Omental fat pad (tissue), 4 donors: ENCODE data around the gene ACOT13. TPM values are rescaled to one million over a fixed set of nuclear protein-coding genes. Genes with fewer than 3 reads are reported as not detected.
A peak's percentile ranks its signal among the peaks of the same experiment; 100 is the strongest.
"Not testable (repeated sequence)": the region's sequence is repeated elsewhere in the genome, so short reads cannot be mapped to it uniquely, and the experiment has no call there.

Source experiments
- ATAC-seq: fragments of 150-250 bp; one replicate; pipeline ENCODE4 v1.9.1; 2016; ENCODE audit warnings: mild to moderate bottlenecking, moderate library complexity; ENCODE audit not compliant: low FRiP score
- DNase-seq: peaks from one replicate; pipeline ENCODE4 v3.0.0-alpha.2; 2019; ENCODE audit warnings: low spot score
- CTCF ChIP-seq, 3 donors: fragments of 450-650 bp; IDR thresholded peaks; one replicate each; pipeline ENCODE4 v1.5.1; 2016 to 2017; ENCODE audit warnings: antibody characterized with exemption in 3 of 3, mild to moderate bottlenecking in 3 of 3, moderate library complexity in 2 of 3
- total RNA-seq, 4 donors: library from RNA; depleted of rRNA; stranded (reverse); fragments of >200 nt; gene quantifications; one replicate each; pipeline ENCODE4 v1.1.0, GENCODE V29; 2016

ACOT13 gene
- total RNA-seq, 4 donors from 2014 or later: 5.8 to 10.4 (median 7.7) TPM

DNA sequence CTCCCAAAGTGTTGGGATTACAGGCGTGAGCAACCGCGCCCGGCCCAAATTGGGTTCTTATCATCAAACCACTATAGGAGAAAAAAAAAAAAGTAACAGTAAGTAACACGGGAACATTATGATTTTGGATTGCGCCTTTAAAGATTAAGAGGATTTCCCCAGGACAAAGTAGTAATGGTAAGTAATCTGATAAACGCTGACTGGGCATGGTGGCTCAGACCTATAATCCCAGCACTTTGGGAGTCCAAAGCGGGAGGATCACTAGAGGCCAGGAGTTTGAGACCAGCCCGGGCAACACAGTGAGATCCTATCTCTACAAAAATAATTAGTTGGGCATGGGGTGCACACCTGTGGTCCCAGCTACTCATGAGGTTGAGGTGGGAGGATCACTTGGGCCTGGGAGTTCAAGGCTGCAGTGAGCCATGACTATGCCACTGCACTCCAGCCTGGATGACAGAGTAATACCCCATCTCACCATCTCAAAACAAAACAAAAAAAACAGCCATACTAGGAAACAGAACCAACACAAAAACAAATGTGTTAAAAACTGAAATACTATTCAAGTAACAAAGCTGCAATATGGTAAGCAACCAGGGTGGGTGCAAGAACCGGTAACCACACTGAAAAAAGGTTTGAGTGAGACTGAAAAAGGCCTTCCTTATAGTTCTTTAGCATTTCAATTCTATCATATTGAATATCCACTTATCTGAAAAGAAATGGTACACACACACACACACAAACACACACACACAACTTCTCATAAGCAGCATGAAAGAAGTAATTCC lies 43.8 kb downstream of the ACOT13 start:
- ATAC-seq (no peak), DNase-seq (no peak)
- no peak for TF ChIP-seq CTCF (IDR thresholded peaks at IDR 0.05)

GRCh38 chr6:24716602-24717148 lies 49.8 kb downstream of the ACOT13 start:
- DNase-seq, ATAC-seq: not testable (repeated sequence)

DNA sequence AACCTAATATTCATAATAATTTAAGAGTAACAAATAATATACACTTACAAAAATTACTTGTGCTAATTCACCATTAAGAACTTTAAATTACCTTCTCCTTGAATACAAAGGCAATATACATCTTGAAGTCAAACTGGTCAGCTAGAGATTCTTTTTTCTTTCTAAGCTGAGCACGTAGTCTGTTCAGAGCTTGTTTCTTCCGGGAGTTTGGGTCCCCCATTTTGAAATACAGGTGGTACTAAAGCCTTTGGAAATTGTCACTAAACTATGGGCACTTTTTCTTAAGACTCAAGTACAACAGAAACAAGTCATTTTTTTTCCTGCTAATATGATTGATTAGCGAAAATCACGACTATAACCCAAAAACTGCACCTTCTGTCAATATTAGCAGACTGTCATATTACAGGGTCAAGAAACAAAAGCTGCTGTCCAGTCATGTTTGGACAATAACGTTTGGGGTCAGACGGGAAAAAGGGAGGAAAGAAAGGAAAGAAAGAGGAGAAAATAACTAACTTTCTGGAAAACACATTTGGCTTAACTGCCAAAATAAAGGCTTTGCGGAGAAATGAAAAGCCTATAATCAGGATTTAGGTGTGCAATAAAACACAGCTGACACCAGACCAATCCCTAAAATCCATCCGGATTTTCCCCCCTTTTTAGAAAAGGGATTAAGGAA lies 51.7 kb downstream of the ACOT13 start:
- DNase-seq (no peak), ATAC-seq (no peak)
- no peak for TF ChIP-seq CTCF (IDR thresholded peaks at IDR 0.05)

DNA sequence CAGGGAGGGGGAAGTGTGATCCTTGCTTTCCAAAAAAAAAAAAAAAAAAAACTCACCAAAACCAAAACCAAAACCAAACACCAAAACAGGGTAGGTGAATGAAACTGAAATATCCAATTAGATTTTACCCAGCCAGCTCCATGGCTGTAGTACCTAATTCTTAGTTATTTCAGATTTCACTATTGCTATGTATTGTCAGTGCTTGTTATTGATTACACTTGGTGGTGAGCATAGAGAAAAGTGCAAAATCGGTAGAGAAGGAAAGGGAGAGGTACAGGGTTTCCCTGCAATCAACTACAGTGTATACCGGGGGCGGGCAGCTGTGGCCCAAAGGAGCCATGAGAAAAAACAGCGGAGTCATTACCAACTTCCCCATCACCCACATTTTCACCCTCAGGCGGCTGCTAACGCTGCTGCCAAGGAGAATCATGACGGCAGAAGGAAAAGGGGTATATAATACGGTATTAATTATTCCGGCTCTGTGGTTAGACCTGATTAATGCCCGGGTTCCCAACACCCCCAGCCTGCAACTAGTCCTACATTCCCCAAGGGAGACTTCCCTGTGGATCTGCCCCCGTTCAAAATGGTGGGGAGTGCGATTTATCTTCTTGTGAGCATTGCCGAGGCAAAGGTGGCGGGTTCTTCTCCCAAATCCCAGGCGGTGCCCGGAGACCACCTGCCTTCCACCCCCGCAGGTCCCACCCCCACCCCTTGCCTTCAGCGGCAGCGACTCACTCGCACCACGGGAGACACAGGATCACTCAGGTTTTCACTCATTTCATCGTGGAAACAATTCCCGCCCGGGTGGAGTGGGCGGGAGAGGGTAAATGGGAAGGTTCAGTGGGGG lies 52.5 kb downstream of the ACOT13 start, which contains the start of gene C6orf62:
TSS of gene C6orf62 (minus strand) at position 30 of the 847 bp plus-strand sequence. CDS start 486 bp downstream, outside the sequence.
- TF ChIP-seq CTCF (IDR thresholded peaks at IDR 0.05): no peak
- DNase-seq (no peak), ATAC-seq (no peak)

DNA sequence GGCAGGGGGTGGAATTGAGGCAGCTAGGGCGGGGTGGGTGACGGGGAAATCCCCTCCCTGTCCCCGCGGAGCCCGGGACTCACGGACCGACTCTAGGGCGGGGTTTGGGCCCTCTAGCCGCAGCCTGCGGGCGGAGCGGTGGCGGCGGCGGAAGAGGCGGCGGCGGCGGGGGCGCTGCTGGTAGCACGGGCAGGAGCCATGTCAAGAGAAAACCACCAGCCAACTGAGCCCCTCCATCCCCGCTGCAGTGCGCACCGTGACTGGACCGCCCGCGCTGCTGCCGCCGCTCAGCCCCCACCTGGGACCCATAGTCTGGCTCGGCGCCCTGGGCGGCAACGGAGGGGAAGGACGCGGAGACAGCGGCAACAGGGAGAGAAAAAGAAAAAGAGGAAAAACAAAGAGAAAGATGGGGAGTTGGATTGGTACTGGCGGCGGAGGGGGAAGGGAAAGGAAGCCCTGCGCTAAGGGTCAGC lies 53.3 kb downstream of the ACOT13 start:
- ATAC-seq (peak; percentile 10), DNase-seq (no peak)
- no peak for TF ChIP-seq CTCF (IDR thresholded peaks at IDR 0.05)

DNA sequence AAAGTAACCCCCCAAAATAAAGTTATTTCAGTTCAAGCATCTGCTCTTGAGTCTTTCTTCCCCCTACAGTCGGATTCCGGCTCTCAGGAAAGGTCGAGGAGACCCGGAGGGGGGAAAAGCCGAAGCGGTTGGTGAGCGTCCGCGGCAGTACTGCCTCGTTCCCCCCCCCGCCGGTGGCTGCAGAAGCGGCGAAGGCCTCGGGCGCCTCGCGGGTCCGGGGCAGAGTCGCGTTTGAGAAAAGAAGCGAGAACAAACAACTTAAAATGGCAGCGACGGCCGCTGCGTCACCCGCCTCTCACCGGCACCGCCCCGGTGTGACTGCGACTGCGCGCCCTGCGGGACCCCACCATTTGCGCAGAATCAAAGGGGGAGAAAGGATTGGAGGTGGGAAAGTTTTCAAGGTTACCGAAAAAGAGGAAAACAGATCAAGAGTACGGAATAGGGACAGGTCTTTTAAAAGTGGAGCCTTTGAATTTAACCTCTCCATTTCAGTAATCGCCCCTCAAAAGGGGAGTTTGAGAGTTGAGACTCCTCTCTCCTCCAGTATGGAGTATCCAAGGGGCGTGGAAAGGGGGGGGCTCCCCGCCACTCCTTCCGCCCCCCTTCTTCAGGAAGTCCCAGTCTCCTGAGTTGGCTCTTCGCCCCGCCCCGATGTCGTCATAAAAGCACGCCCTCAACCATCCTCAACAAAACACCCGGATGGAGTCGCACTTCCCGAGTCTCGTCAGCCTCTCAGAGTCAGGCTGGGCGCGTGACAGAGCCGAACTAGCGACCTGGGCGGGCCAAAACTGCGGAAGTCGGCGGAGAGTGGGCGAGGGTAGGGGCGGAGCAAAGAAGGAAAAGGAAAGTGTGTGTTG lies 54.0 kb downstream of the ACOT13 start:
- ATAC-seq (peak; percentile 97), DNase-seq (peak; percentile 99)

More for the DNA sequence above, 54.0 kb downstream of the ACOT13 start:
- no peak for TF ChIP-seq CTCF (IDR thresholded peaks at IDR 0.05)
